Stimulated activated CD4-positive, alpha-beta T cell treated with anti-CD3 and anti-CD28 coated beads, Interleukin-1b, Interleukin-23, amount 100 ng/mL, for 24 hours (primary cell): ENCODE measurements around the gene NGF.

Experiments
- DNase-seq, 4 experiments: peaks; one replicate each; pipeline ENCODE4 v3.0.0-alpha.2; 2020; ENCODE audit warnings: low read depth in 4 of 4, low spot score in 1 of 4

The NGF gene

GRCh38 chr1:115239426-115239825, 98.6 kb downstream of the NGF start:
- DNase-seq = no peak

GRCh38 chr1:115239148-115239422, 99.0 kb downstream of the NGF start:
- DNase-seq = no peak

DNA sequence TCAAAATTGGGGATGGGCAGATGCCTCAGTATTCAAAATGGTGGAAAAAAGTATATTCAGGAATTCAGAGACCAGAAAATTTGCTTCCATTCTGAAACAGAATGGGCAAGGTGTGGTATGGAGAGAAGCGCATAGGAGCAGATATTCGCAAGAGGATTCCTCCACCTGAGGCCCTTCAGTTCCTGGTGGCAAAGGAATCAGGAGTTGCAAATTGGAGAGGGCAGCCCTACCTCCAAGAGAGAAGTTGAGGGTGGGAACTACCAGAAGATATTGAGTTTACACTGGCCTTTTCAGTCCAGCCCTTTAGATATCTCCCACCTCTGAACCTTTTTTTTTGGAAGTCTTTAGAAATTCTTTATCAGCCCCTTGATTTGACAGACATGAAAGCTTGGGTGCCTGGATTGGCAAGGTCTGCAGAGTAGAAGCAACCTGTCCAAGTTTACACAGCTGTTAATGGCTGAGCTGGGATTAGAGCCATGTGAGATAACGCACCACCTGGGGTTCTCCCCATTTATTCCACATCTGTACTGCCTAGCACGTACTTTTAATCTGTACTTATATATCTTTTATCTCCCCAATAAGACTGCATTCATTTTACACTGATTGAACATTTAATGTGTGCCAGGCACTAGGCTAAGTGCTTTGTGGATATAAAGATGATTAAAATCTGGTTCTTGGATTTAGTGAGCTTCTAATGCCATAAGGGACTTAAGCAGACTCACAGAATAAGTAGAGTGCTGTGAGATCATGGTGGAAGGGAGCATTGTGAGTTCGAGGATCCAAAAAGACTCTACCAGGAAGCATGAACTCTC, 99.5 kb downstream of the NGF start:
- DNase-seq = no peak

DNA sequence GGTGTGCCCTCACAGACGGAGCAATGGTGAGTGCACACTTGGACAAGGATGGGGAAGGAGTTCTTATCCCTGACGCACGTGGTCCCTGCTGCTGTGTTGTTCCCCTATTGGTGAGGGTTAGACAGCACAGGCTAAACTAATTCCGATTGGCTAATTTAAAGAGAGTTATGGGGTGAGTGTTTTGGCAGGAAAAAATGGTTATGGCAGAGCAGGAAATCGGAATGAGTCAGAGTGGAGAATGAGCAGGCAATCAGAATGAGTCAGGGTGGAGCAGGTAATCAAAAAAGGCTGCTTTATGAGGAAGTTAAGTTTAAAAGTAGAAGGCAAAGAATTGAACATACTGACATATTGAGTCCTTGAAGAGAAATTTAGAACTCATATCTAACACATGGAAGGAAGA, 100.5 kb downstream of the NGF start:
- no peak for DNase-seq

DNA sequence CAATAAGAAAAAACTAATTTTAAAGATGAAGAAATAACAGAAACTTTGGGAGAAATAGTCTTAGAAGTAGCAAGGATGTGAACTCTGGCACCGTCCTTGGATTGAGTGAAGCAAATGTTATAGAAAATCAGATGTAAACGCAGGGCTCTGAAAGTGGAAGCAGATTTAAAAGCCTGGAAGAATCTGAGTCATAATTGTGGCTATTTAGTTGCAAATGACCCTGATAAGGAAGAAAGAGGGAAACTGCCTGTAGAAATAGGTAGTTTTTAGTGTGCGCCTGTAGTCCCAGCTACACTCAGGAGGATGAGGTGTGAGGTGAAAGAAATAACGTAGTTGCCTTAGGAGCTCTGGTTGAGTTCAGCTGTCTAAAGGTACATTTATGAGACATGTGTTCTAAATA, 101.0 kb downstream of the NGF start:
- no peak for DNase-seq
